DOHH2 (cell line): ENCODE measurements around the gene CAPN11.

Experiments
- H3F3A ChIP-seq: fragments of 200-600 bp; sonication (generic), shearing (Covaris generic); 2 replicates; pipeline ENCODE4 v1.6.0; 2016; ENCODE audit warnings: antibody characterized with exemption, mild to moderate bottlenecking; ENCODE audit not compliant: control insufficient read depth, insufficient read depth
- H3K27ac ChIP-seq: fragments of 200-600 bp; sonication (generic); 2 replicates; pipeline ENCODE4 v1.5.1; 2014; ENCODE audit warnings: low read depth, mild to moderate bottlenecking, low read length, moderate library complexity
- H3K27me3 ChIP-seq: fragments of 200-600 bp; sonication (generic); 2 replicates; pipeline ENCODE4 v1.6.1; 2014; ENCODE audit warnings: mild to moderate bottlenecking, low read length, mixed read lengths; ENCODE audit not compliant: control insufficient read depth
- H3K36me3 ChIP-seq: fragments of 200-600 bp; sonication (generic); 2 replicates; pipeline ENCODE4 v1.6.1; 2014; ENCODE audit warnings: mild to moderate bottlenecking, low read length, moderate library complexity, mixed read lengths; ENCODE audit not compliant: control insufficient read depth
- H3K4me1 ChIP-seq: fragments of 200-600 bp; sonication (generic); 2 replicates; pipeline ENCODE4 v1.6.1; 2014; ENCODE audit warnings: mild to moderate bottlenecking, low read length, mixed read lengths; ENCODE audit not compliant: control insufficient read depth
- H3K4me2 ChIP-seq: fragments of 200-600 bp; sonication (generic); 2 replicates; pipeline ENCODE4 v1.6.0; 2014; ENCODE audit warnings: mild to moderate bottlenecking, low read length, moderate library complexity
- H3K4me3 ChIP-seq: fragments of 200-600 bp; sonication (generic); 2 replicates; pipeline ENCODE4 v1.5.1; 2014; ENCODE audit warnings: mild to moderate bottlenecking, low read length, mixed read lengths
- H3K79me2 ChIP-seq: fragments of 200-600 bp; sonication (generic); 2 replicates; pipeline ENCODE4 v1.6.1; 2014; ENCODE audit warnings: mild to moderate bottlenecking, low read length, mixed read lengths; ENCODE audit not compliant: control insufficient read depth
- H3K9me2 ChIP-seq: fragments of 200-600 bp; sonication (generic); replicated peaks from 2 replicates; pipeline ENCODE4 v1.6.1; 2014; ENCODE audit warnings: mild to moderate bottlenecking, low read length, mixed read lengths; ENCODE audit not compliant: control insufficient read depth
- H3K9me3 ChIP-seq: fragments of 200-600 bp; sonication (generic); 2 replicates; pipeline ENCODE4 v1.6.1; 2014; ENCODE audit warnings: antibody characterized with exemption, low read length, mixed read lengths; ENCODE audit not compliant: control insufficient read depth, insufficient read depth
- H4K20me1 ChIP-seq: fragments of 200-600 bp; sonication (generic); 2 replicates; pipeline ENCODE4 v1.6.0; 2014; ENCODE audit warnings: low read depth, mild to moderate bottlenecking, antibody characterized with exemption, low read length, moderate library complexity; ENCODE audit not compliant: control insufficient read depth, insufficient read depth
- EZH2phosphoT487 ChIP-seq: fragments of 200-600 bp; sonication (generic); IDR thresholded peaks from 2 replicates; pipeline ENCODE4 v1.6.1; 2017; ENCODE audit warnings: borderline replicate concordance, mild to moderate bottlenecking, antibody characterized with exemption, low read length, moderate library complexity, mixed read lengths
- TF ChIP-seq, protein P1 (sequence below): fragments of 200-600 bp; sonication (generic); IDR thresholded peaks from one replicate; pipeline ENCODE4 v1.5.1; 2014; ENCODE audit warnings: antibody characterized with exemption, mild to moderate bottlenecking, low read depth, low read length; ENCODE audit not compliant: poor library complexity, severe bottlenecking

CAPN11 gene

DNA sequence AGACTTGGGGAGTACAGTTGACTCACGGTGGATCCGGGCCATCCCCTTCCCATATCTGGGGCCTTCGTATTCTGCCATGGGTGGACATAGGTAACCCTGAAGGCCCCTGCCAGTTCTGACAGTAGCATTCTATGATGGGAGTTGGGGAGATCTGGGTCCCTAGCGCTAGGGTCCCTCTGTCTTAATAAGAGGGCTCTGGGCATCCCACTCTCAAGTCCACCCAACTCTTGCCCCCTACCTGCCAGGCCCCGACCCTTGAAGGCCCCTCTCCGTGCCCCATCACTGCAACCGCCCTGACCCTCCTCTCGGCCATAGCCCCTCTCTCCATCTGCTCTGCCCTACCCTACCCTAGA lies 6.5 kb upstream of the CAPN11 start:
- no peaks in the 10 kb centered on the region for H3K79me2 ChIP-seq
- no peak overlapping the region for H3K27ac ChIP-seq
- H3K4me2 ChIP-seq, result peak overlapping the region; percentile 52; the same call in 1 of the 2 replicates
- no peaks in the 10 kb centered on the region for H3K36me3 ChIP-seq
- H3K4me3 ChIP-seq, result no peak overlapping the region
- no peaks in the 10 kb centered on the region for H4K20me1 ChIP-seq
- no peaks in the 10 kb centered on the region for H3K9me3 ChIP-seq
- TF ChIP-seq, protein P1, sequence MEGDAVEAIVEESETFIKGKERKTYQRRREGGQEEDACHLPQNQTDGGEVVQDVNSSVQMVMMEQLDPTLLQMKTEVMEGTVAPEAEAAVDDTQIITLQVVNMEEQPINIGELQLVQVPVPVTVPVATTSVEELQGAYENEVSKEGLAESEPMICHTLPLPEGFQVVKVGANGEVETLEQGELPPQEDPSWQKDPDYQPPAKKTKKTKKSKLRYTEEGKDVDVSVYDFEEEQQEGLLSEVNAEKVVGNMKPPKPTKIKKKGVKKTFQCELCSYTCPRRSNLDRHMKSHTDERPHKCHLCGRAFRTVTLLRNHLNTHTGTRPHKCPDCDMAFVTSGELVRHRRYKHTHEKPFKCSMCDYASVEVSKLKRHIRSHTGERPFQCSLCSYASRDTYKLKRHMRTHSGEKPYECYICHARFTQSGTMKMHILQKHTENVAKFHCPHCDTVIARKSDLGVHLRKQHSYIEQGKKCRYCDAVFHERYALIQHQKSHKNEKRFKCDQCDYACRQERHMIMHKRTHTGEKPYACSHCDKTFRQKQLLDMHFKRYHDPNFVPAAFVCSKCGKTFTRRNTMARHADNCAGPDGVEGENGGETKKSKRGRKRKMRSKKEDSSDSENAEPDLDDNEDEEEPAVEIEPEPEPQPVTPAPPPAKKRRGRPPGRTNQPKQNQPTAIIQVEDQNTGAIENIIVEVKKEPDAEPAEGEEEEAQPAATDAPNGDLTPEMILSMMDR, result peak; percentile 32
- no peak for TF ChIP-seq EZH2phosphoT487
- no peaks in the 10 kb centered on the region for H3K9me2 ChIP-seq
- H3F3A ChIP-seq, result no peaks in the 10 kb centered on the region
- H3K27me3 ChIP-seq, result no peaks in the 10 kb centered on the region
- H3K4me1 ChIP-seq, result peaks cover 4% of the 10 kb centered on the region

DNA sequence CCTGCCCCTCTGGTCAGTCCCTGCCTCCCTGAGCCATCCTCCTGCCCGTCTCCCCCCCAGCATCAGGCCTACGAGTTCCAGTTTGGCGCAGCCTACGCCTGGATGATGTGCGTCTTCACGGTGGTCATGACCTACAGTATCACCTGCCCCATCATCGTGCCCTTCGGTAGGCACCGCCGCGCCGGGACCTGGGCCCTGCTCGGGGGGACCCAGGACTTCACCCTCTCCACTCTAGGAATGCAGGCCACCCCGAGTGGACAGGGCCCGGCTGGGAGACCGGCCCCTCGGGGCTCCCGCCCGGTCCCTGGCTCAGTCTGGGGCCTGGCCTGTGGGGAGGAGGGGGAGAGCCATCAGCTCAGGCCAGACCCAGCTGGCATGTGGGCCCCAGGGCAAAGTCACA lies 6.1 kb upstream of the CAPN11 start:
- Histone ChIP-seq H3F3A (no peaks in the 10 kb centered on the region), H3K4me3 (no peak overlapping the region), H3K4me2 (no peak overlapping the region), H3K27ac (no peak overlapping the region), H3K79me2 (no peaks in the 10 kb centered on the region), H3K4me1 (peaks cover 4% of the 10 kb centered on the region), H3K9me3 (no peaks in the 10 kb centered on the region), H4K20me1 (no peaks in the 10 kb centered on the region), H3K36me3 (no peaks in the 10 kb centered on the region), H3K9me2 (no peaks in the 10 kb centered on the region), H3K27me3 (no peaks in the 10 kb centered on the region)
- no peak for TF ChIP-seq EZH2phosphoT487
- TF ChIP-seq, protein P1, result no peak

DNA sequence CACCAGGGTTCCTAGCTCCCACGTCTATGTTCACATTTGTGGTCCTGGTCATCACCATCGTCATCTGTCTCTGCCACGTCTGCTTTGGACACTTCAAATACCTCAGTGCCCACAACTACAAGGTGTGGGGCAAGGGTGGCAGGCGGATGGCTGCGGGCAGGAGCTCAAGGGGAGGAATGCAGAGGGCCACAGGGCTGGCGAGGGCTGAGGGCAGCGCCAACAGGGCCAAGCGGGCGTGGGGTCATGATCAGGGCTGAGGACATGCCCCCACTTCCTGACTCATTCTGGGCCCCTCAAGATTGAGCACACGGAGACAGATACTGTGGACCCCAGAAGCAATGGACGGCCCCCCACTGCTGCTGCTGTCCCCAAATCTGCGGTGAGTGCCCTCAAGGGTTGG lies 4.6 kb upstream of the CAPN11 start:
- H3K27ac ChIP-seq, result no peak overlapping the region
- no peaks in the 10 kb centered on the region for H3K36me3 ChIP-seq
- no peak overlapping the region for H3K4me2 ChIP-seq
- TF ChIP-seq, protein P1, result no peak
- no peak overlapping the region for H3K4me3 ChIP-seq
- H3K4me1 ChIP-seq, result peaks cover 4% of the 10 kb centered on the region
- no peaks in the 10 kb centered on the region for H4K20me1 ChIP-seq
- H3K27me3 ChIP-seq, result no peaks in the 10 kb centered on the region
- no peaks in the 10 kb centered on the region for H3K9me2 ChIP-seq
- H3F3A ChIP-seq, result no peaks in the 10 kb centered on the region
- no peaks in the 10 kb centered on the region for H3K9me3 ChIP-seq
- no peaks in the 10 kb centered on the region for H3K79me2 ChIP-seq

GRCh38 chr6:44156494-44157151 lies 2.0 kb upstream of the CAPN11 start:
- peaks cover 5% of the 10 kb centered on the region; the same call in 1 of the 2 replicates for H3K27me3 ChIP-seq
- H3K79me2 ChIP-seq, result no peaks in the 10 kb centered on the region
- no peaks in the 10 kb centered on the region for H3K9me2 ChIP-seq
- H3F3A ChIP-seq, result no peaks in the 10 kb centered on the region
- no peak overlapping the region for H3K4me2 ChIP-seq
- H3K4me3 ChIP-seq, result no peak overlapping the region
- H3K4me1 ChIP-seq, result peaks cover 2% of the 10 kb centered on the region
- H3K36me3 ChIP-seq, result no peaks in the 10 kb centered on the region
- no peaks in the 10 kb centered on the region for H4K20me1 ChIP-seq
- H3K9me3 ChIP-seq, result no peaks in the 10 kb centered on the region
- H3K27ac ChIP-seq, result no peak overlapping the region
- TF ChIP-seq, protein P1, result no peak
- TF ChIP-seq EZH2phosphoT487, result no peak
